Muscle layer of colon (tissue), 2 donors: ENCODE measurements around the gene GRIFIN.

ENCODE experiments used
- H3K27ac ChIP-seq: one replicate; pipeline ENCODE4 v1.7.0; 2013; ENCODE audit warnings: low read depth, mild to moderate bottlenecking, low read length, moderate library complexity
- H3K27me3 ChIP-seq, 2 donors: one replicate each; pipeline ENCODE4 v1.7.0; 2013; ENCODE audit warnings: low read length in 2 of 2, mild to moderate bottlenecking in 2 of 2; ENCODE audit not compliant: insufficient read depth in 2 of 2, control insufficient read depth in 1 of 2
- H3K36me3 ChIP-seq: one replicate; pipeline ENCODE4 v1.7.0; 2013; ENCODE audit warnings: mild to moderate bottlenecking, low read length; ENCODE audit not compliant: insufficient read depth
- H3K4me1 ChIP-seq: one replicate; pipeline ENCODE4 v1.7.0; 2013; ENCODE audit warnings: mild to moderate bottlenecking, low read length; ENCODE audit not compliant: insufficient read depth
- H3K4me3 ChIP-seq, 2 donors: one replicate each; pipeline ENCODE4 v1.7.0; 2013; ENCODE audit warnings: low read length in 2 of 2, low read depth in 1 of 2, mild to moderate bottlenecking in 1 of 2, moderate library complexity in 1 of 2
- H3K9ac ChIP-seq: one replicate; pipeline ENCODE4 v1.7.0; 2013; ENCODE audit warnings: low read length
- H3K9me3 ChIP-seq: one replicate; pipeline ENCODE4 v1.7.0; 2013; ENCODE audit warnings: mild to moderate bottlenecking, low read length
- donor health status: abdominal sarcoma.
- donor health status: Adenocarcinoma of cecum.

GRIFIN gene

DNA sequence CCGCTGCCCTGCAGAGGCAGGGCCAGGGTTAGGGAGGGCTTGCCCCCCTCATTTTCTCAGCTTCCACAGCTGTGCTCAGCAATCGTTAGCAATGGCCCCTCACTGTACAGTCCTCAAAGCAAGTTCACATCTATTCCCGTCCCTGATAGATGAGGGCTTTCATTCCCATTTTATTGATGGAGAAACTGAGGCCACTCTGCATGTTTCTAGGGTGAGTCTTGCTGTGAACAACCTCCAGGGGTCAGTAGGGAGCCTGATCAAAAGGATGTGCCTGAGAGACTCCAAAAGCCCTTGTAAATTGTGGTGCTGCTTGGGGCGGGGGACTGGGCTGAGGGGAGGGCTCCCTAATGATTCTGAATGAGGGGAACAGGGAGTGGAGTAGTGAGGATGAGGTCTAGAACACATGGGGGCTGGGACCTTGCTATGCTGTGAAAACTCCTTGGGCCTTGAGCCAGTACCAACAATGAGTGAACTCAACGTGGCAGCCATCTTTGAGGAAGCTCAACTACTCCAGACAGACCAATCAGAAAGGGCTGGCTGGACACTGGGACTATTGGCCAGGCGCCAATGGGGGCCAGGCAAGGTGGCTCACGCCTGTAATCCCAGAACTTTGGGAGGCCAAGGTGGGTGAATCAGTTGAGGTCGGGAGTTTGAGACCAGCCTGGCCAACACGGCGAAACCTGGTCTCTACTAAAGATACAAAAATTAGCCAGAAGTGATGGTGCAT lies 6.7 kb upstream of the GRIFIN start:
- H3K4me3 ChIP-seq = no peak overlapping the region
- no peak overlapping the region for H3K27ac ChIP-seq
- H3K9ac ChIP-seq = no peak overlapping the region
- no peaks in the 10 kb centered on the region for H3K36me3 ChIP-seq
- H3K27me3 ChIP-seq = peaks cover 0 to 33% of the 10 kb centered on the region in 2 donors
- peaks cover 5% of the 10 kb centered on the region for H3K4me1 ChIP-seq
- H3K9me3 ChIP-seq = no peaks in the 10 kb centered on the region

DNA sequence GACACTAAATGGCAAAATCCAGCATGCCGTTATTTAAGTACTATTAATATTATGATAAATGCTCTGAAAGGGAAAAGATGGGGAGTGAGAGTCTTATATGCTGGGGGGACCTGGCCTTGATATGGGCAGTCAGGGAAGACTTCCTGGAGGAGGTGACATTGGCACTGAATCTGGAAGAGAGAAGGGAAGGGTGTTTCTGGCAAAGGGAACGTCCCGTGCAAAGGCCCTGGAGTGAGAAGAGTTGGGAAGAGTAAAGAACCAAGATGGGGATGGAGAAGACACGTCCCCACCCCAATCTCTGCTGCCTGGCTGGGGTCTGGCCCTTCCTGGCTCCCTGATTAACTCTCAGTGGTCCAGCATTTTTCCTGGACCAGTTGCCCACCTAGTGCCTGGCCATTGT lies 5.0 kb upstream of the GRIFIN start:
- Histone ChIP-seq H3K4me1 (peaks cover 8% of the 10 kb centered on the region), H3K27ac (no peak overlapping the region), H3K27me3 (peaks cover 0 to 46% of the 10 kb centered on the region in 2 donors), H3K9ac (no peak overlapping the region), H3K4me3 (no peak overlapping the region), H3K36me3 (no peaks in the 10 kb centered on the region), H3K9me3 (no peaks in the 10 kb centered on the region)

DNA sequence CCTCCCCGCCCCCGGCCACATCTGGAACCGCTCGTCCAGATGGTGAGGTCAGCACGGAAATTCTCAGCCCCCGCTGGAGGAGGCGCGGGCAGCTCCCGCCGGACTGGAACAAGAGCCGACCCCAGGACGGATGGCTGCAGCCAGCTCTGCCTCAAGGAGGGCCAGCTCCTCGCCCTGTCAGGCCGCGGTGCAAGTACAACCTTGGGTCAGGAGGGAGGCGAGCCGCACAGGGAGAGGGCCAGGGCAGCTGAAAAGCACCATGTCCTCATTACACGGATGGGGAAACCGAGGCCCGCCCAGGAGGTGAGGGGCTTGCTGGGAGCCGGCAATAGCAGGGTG lies 3.8 kb upstream of the GRIFIN start:
- Histone ChIP-seq H3K4me3 (no peak overlapping the region), H3K36me3 (no peaks in the 10 kb centered on the region), H3K27me3 (peaks cover 0 to 52% of the 10 kb centered on the region in 2 donors), H3K9ac (no peak overlapping the region), H3K9me3 (no peaks in the 10 kb centered on the region), H3K4me1 (peaks cover 8% of the 10 kb centered on the region), H3K27ac (no peak overlapping the region)

DNA sequence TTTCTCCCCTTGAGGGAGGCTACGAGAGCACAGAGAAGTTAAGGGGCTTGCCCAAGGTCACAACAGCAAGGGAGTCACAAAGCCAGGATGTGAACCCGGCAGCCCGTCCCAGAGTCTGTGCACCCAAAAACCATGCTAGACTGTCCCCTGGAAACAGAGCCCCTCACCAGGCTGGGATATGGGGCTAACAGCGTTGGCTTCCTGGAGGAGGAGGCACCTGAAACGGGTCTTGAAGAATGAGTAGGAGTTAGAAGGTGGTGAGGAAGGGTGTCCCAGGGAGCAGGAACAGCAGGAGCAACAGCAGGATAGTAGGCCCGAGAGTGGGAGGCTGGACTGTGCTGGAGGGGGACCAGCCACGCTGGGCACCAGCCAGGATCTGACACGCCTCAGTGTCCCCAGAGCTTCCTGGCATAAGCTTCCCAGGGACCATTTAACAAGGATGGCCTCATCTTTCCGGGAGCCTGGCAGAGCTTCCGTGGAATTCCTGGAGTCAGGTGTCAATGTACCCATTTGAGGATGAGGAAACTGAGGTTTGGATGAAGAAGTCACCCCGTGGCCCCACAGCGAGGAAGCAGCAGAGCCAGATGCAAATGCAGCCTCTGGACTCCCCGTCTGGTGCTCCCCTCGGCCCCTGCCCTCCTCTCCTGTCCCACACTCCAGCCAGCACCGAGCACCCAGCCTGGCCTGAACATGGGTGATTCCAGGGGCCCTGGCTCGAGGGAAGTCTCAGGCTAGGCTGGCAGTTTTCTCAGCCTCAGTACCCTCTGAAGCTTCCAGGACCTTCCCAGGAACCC lies 3.3 kb upstream of the GRIFIN start:
- H3K4me1 ChIP-seq = peaks cover 8% of the 10 kb centered on the region
- H3K9ac ChIP-seq = no peak overlapping the region
- H3K27me3 ChIP-seq = peaks cover 0 to 52% of the 10 kb centered on the region in 2 donors
- no peaks in the 10 kb centered on the region for H3K36me3 ChIP-seq
- no peaks in the 10 kb centered on the region for H3K9me3 ChIP-seq
- H3K4me3 ChIP-seq = no peak overlapping the region
- H3K27ac ChIP-seq = no peak overlapping the region

DNA sequence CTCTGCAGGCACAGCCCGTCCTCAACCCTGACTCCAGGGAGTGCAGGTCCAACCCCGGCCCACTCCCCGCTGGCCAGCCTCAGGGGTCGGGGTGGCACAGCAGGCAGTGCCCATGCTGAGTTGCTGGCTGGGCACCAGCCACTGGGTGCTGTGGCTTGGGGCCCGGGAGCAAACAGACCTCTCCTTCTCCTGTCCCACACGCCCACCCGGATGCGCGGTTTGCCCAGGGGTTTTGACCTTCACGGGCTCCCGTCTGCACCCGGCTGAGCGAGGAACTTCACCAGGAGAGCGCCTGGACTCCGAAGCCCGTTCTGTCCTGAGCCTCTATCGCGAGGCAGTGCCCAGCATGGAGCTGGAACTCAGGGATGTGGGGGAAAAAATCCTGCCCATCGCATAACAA lies 2.6 kb upstream of the GRIFIN start:
- Histone ChIP-seq H3K4me1 (peaks cover 8% of the 10 kb centered on the region), H3K27me3 (peaks cover 0 to 52% of the 10 kb centered on the region in 2 donors), H3K27ac (no peak overlapping the region), H3K9me3 (no peaks in the 10 kb centered on the region), H3K9ac (no peak overlapping the region), H3K36me3 (no peaks in the 10 kb centered on the region), H3K4me3 (no peak overlapping the region)

DNA sequence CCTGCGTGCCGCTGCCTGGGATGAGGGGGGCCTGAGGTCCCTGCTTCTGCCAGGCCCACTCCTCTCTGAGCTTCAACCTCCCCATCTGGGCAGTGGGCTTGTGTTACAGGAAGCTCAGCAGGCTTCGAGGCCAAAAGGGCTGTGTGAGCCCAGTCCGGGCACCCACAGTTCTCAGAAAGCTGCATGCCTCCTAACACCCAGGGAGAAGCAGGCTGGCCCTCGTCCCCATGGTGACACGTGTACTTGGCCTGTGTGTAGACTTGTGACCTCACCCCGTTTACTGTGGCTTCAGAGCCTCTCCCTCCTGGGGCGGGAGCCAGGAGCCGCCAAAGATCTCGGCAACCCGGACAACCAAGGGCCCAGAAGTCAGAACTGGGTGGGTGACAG lies 2.2 kb upstream of the GRIFIN start:
- Histone ChIP-seq H3K27ac (no peak overlapping the region), H3K4me3 (no peak overlapping the region), H3K9me3 (no peaks in the 10 kb centered on the region)

DNA sequence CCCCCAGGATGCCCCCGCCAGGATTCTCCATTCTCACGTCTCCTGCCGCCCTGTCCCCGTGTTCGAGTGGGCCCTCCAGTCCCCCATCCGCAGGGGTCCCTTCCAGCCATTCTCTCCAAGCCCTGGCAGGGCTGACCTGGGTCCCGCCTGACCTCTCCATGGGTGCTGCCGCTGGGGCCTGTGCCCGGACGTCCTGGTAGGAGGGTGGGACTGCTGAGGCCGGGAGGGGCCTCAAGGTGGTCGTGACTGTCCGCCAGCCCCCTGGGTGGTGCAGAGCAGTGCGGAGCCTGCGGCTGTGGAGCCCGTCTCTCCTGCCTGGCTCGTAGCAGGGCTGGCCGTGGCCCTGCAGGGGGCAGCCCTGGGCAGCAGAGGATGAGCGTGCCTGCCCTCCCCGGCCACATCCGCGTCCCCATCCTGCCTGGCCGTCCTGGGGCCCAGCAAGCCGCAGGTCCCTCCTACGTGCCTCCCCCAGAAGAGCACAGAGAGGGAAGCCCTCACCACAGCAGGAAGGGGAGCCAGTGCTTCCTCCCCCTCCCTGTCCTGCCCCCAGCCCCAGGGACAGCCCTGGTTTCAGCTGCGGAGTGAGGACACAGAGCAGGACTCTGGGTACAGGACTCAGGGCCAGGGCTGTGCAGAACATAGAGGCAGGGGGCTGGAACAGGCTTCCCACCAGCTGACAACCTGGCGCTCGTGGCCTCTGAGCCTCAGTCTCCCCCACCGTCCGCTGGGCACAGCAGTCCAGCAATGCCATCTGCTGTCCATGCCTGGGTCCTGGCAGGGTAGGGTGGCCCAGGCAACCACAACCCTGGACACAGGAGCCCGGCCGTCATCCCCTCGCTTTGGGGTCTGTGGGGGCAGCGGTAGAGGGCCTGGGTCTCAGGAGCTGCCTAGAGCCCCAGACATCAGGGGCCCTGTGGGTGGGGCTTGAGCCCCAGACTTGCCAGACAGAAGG lies 1.5 kb upstream of the GRIFIN start:
- H3K27ac ChIP-seq = no peak overlapping the region
- H3K9ac ChIP-seq = no peak overlapping the region
- H3K4me1 ChIP-seq = peaks cover 8% of the 10 kb centered on the region
- no peak overlapping the region for H3K4me3 ChIP-seq
- no peaks in the 10 kb centered on the region for H3K36me3 ChIP-seq
- H3K9me3 ChIP-seq = no peaks in the 10 kb centered on the region
- H3K27me3 ChIP-seq = peaks cover 0 to 46% of the 10 kb centered on the region in 2 donors

More for the DNA sequence above, 2.2 kb upstream of the GRIFIN start:
- Histone ChIP-seq H3K4me1 (peaks cover 8% of the 10 kb centered on the region), H3K27me3 (peaks cover 0 to 52% of the 10 kb centered on the region in 2 donors), H3K36me3 (no peaks in the 10 kb centered on the region), H3K9ac (no peak overlapping the region)

DNA sequence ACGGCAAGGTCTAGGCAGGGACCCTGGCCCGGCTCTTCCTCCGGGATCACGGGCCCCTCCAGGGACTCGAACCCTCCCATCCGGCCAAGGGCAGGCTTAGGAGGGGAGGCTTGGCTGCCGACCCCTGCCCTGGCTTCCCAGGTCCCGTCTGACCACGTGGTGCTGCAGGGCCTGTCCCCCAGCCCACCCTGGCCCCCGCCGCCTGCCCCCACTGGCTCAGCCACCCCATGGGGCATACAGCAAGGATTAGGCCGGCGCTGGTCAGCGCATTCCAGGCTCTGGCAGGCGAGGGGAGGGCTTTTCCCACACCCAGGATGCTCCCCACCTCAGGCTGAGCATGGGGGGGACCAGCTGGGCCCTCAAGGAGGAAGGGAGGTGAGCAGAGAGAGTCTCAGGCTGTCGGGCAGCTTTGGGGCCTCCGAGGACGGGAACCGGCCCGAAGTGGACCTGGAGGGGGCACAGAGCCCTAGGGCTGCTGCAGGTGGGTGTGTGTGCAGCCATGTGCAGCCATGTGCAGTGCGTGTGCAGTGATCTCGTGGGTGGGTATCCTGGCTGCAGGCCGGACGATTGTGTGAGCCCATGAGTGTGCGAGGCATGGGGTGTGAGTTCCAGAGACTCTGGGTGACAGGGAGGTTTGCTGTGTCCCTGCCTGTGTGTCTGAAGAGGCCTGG lies 713 bp upstream of the GRIFIN start:
- Histone ChIP-seq H3K27me3 (peaks cover 0 to 39% of the 10 kb centered on the region in 2 donors), H3K4me1 (peaks cover 8% of the 10 kb centered on the region), H3K9me3 (no peaks in the 10 kb centered on the region), H3K9ac (no peak overlapping the region), H3K4me3 (no peak overlapping the region), H3K36me3 (no peaks in the 10 kb centered on the region), H3K27ac (no peak overlapping the region)

DNA sequence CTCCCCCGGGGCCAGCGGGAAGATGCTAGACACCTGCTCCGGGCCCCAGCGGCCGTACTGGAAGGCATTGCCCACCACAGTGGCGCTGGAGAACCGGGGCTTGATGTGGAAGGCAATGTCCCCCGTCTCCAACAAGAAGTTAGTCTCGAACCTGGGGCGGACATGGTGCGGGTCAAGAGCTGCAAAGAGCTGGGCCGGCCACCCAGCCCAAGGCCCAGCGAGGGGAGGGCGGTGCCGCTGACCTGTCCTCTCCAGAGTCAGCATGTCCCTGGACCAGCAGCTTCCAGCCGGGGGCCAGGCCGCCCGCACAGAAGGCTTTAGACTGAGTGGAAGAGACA lies 551 bp downstream of the GRIFIN start:
- Histone ChIP-seq H3K27ac (no peak overlapping the region), H3K9ac (no peak overlapping the region), H3K4me3 (no peak overlapping the region), H3K9me3 (no peaks in the 10 kb centered on the region), H3K4me1 (peaks cover 8% of the 10 kb centered on the region), H3K27me3 (peaks cover 0 to 37% of the 10 kb centered on the region in 2 donors), H3K36me3 (no peaks in the 10 kb centered on the region)

DNA sequence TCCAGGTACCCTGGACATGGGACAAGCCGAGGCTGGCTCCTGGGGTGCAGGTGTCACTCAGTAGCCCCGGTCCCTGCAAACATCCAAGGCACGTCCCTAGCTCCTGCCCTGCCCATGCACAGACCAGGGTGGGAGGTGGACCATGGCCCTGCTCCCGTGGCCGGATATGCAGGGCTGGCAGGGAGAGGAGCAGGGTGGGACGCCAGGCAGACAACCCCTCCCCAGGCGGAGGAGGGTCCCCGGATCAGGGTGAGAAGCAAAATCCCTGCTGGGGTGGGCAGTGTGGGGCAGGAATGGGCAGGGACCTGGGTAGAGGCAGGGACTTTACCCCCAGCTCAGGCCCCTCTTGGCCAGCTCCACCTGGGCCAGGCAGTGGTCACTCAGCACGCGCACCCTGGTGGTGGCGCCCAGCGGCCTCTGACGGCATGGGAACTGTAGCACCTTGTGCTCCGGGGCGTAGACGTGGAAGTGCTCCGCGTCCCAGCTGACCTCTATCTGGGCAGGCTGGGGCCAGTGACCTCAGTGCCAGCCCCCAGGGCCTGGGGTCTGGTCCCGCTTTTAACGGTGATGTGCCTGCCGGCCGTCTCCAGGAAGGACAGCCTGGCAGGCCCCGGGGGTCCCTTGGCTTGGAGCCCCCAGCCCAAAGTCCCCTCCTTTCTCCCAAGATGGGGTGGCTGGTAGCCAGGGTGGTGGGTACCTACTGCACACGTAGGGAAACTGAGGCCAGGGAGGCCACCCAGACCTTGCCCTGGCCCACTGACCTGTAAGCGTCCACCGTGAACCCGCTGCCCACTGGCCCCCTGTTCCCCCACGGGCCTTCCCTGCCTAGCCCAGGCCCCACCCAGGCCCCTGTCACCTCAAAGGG lies 1.2 kb downstream of the GRIFIN start:
- Histone ChIP-seq H3K4me3 (no peak overlapping the region), H3K9ac (no peak overlapping the region), H3K36me3 (no peaks in the 10 kb centered on the region), H3K4me1 (peaks cover 8% of the 10 kb centered on the region), H3K27ac (no peak overlapping the region), H3K9me3 (no peaks in the 10 kb centered on the region), H3K27me3 (peaks cover 0 to 31% of the 10 kb centered on the region in 2 donors)
